Fibroblast of lung (primary cell): ENCODE data around the gene CC2D1B.

Experiments
- EZH2 ChIP-seq: IDR thresholded peaks from 2 replicates; pipeline ENCODE4 v1.5.1; 2012; ENCODE audit warnings: low read length, control low read depth, mild to moderate bottlenecking; ENCODE audit errors: missing control alignments
- TF ChIP-seq, protein P1 (sequence below), 2 donors: IDR thresholded peaks in 1 of 2; conservative IDR thresholded peaks in 1 of 2; 1 replicate in 1 of 2; 2 replicates in 1 of 2; pipeline ENCODE4 v1.5.1; 2011 to 2012; ENCODE audit warnings: low read length in 2 of 2, control low read depth in 1 of 2, inconsistent platforms in 1 of 2, low read depth in 1 of 2, mild to moderate bottlenecking in 1 of 2

DNA sequence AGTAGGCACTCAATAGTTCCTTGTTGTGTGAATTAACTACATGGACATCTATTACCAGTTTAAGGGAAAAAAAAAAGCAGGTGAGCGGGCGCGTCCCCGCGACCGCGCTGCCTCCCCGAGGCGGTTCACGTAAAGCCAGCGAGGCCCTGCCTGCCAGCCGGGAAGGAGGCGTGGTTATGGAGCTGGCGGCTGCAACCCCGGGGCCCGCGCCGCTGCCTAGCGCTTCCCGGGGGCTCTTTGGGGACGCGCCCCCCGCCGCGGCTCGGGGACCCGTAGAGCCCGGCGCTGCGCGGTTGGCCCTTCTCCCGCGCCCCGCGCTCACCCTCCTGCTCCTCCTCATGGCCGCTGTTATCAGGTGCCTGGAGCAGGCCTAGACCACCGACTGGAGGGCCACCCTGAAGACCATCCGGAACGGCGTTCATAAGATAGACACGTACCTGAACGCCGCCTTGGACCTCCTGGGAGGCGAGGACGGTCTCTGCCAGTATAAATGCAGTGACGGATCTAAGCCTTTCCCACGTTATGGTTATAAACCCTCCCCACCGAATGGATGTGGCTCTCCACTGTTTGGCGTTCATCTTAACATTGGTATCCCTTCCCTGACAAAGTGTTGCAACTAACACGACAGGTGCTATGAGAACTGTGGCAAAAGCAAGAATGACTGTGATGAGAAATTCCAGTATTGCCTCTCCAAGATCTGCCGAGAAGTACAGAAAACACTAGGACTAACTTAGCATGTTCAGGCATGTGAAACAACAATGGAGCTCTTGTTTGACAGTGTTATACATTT is 2.6 kb upstream of the CC2D1B start:
- no peak for TF ChIP-seq EZH2
- TF ChIP-seq, protein P1, sequence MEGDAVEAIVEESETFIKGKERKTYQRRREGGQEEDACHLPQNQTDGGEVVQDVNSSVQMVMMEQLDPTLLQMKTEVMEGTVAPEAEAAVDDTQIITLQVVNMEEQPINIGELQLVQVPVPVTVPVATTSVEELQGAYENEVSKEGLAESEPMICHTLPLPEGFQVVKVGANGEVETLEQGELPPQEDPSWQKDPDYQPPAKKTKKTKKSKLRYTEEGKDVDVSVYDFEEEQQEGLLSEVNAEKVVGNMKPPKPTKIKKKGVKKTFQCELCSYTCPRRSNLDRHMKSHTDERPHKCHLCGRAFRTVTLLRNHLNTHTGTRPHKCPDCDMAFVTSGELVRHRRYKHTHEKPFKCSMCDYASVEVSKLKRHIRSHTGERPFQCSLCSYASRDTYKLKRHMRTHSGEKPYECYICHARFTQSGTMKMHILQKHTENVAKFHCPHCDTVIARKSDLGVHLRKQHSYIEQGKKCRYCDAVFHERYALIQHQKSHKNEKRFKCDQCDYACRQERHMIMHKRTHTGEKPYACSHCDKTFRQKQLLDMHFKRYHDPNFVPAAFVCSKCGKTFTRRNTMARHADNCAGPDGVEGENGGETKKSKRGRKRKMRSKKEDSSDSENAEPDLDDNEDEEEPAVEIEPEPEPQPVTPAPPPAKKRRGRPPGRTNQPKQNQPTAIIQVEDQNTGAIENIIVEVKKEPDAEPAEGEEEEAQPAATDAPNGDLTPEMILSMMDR (conservative IDR thresholded peaks at IDR 0.05 in 1 of 2, IDR thresholded peaks at IDR 0.05 in 1 of 2; ENCODE audit: low read depth in 1 of 2, low read length in 2 of 2), result peak in 1 of 2 donors; percentile 18
